Pancreas (tissue), 10 donors: ENCODE measurements around the gene CCDC77. TPM values are rescaled to one million over a fixed set of nuclear protein-coding genes. Genes with fewer than 3 reads are reported as not detected.
"Not testable (repeated sequence)": the region's sequence is repeated elsewhere in the genome, so short reads cannot be mapped to it uniquely, and the experiment has no call there.

Experiments
- ATAC-seq, 4 donors: fragments of 200-7000 bp; cut with Tn5 transposase; one replicate each; pipeline versions ENCODE4 v1.8.0 to v1.9.1; 2020; ENCODE audit warnings: mild to moderate bottlenecking in 4 of 4, moderate library complexity in 4 of 4
- DNase-seq, 6 donors: peaks; one replicate each; pipeline ENCODE4 v3.0.0-alpha.2; 2020
- FAIRE-seq: peaks from 2 replicates; lab custom pipeline; 2012; peaks lifted over from hg19 to GRCh38; lab: Jason Lieb, UNC
- H3K27ac ChIP-seq, 4 donors: fragments of 200-600 bp; sonication (generic); 1 replicate in 3 of 4; 2 replicates in 1 of 4; pipeline versions ENCODE4 v1.5.0 to v1.8.0; 2020
- H3K27me3 ChIP-seq, 4 donors: fragments of 200-600 bp; one replicate each; pipeline ENCODE4 v1.8.0; 2021
- H3K36me3 ChIP-seq, 3 donors: fragments of 200-600 bp; sonication (generic) in 1 of 3; one replicate each; pipeline versions ENCODE4 v1.5.0 to v1.8.0; 2020 to 2021
- H3K4me1 ChIP-seq, 3 donors: fragments of 200-600 bp; one replicate each; pipeline ENCODE4 v1.8.0; 2021
- H3K4me3 ChIP-seq, 4 donors: fragments of 200-600 bp; sonication (generic) in 2 of 4; one replicate each; pipeline versions ENCODE4 v1.5.0 to v1.8.0; 2020 to 2021
- H3K9me3 ChIP-seq, 4 donors: fragments of 200-600 bp; one replicate each; pipeline ENCODE4 v1.8.0; 2021
- CTCF ChIP-seq, 4 donors: fragments of 200-600 bp; sonication (generic) in 3 of 4; IDR thresholded peaks; one replicate each; pipeline versions ENCODE4 v1.5.0 to v1.8.0; 2021; ENCODE audit warnings: antibody characterized with exemption in 4 of 4
- WGBS, 2 donors: extraction: QIAGEN DNeasy Blood & Tissue Kit; methylation state at CpG; one replicate each; pipeline ENCODE4 v1.1.7; 2013; 5-methylcytosine and 5-hydroxymethylcytosine counted together
- intact Hi-C, 3 donors: fragments of 100-400 bp; cut with DNase I; formaldehyde crosslinking; loops; one replicate each; pipeline versions ENCODE4 v1.11.1 to v1.14.2; 2022
- polyA plus RNA-seq, 2 donors: library from polyadenylated mRNA; stranded (reverse); fragments of 200-250 nt; gene quantifications; one replicate each; pipeline ENCODE4 v1.2.3, GENCODE V29; 2013
- total RNA-seq, 6 donors: library from RNA; stranded (reverse); fragmentation: NEBNext Ultra II Directional in 4 of 6; extraction: Animal tissue kit (Norgen Biotek cat#: 25700) in 4 of 6; gene quantifications; one replicate each; pipeline versions ENCODE4 v1.2.1 to v1.2.4, GENCODE V29; 2021 to 2023
- donor health status: healthy with polysubstance abuse.
- donor health status: DM: no; HTN: no; CAD: no; lungs with moderate emphysema.
- donor health status: DM: no; HTN: no; CAD: no.
- donor health status: control.
- donor health status: control.
- donor health status: Bipolar disorder and iron deficiency.
- donor health status: DM: yes; HTN: yes; CAD: no.
- donor health status: DM: no; HTN: no; CAD: no.
- donor health status: DM: no; HTN: no; CAD: no.
- donor health status: DM: yes; HTN: yes; CAD: no.

The CCDC77 gene
- total and polyA plus RNA-seq, 8 donors, result 1.9 to 4.2 (median 2.8) TPM

- no peak overlapping the region for H3K27ac ChIP-seq
- no peaks in the 10 kb centered on the region for H3K9me3 ChIP-seq
- no peaks in the 10 kb centered on the region for H3K4me1 ChIP-seq
- H3K36me3 ChIP-seq, result peaks cover 0 to 47% (median 18%) of the 10 kb centered on the region in 3 donors
- FAIRE-seq, result no peak
- DNase-seq, result no peak
- no peak for ATAC-seq
- 75 to 90% methylated on average over 1 of the region's 1 CpG for WGBS, 2 donors
- TF ChIP-seq CTCF (IDR thresholded peaks at IDR 0.05), result no peak
- H3K27me3 ChIP-seq, result no peaks in the 10 kb centered on the region
- no peak overlapping the region for H3K4me3 ChIP-seq
- intact Hi-C loops, result no loop called here
These were observed 33.5 kb upstream of the CCDC77 start for GRCh38 chr12:367972-368371.

- DNase-seq, H3K4me3 ChIP-seq, FAIRE-seq, H3K27ac ChIP-seq, H3K4me1 ChIP-seq, H3K9me3 ChIP-seq, H3K27me3 ChIP-seq, intact Hi-C loops, ATAC-seq: not testable (repeated sequence)
- WGBS, 2 donors, result 95 to 97% methylated on average over 5 of the region's 5 CpGs
- H3K36me3 ChIP-seq, result peaks cover 0 to 28% (median 18%) of the 10 kb centered on the region in 3 donors
These were observed 30.5 kb upstream of the CCDC77 start for GRCh38 chr12:370739-371485.

GRCh38 chr12:386651-387050 lies 14.8 kb upstream of the CCDC77 start:
- Histone ChIP-seq H3K4me1 (peaks cover 6 to 27% (median 19%) of the 10 kb centered on the region in 3 donors), H3K27ac (no peak overlapping the region), H3K27me3 (no peaks in the 10 kb centered on the region), H3K36me3 (peaks cover 0 to 30% (median 7%) of the 10 kb centered on the region in 3 donors), H3K9me3 (no peaks in the 10 kb centered on the region), H3K4me3 (peak overlapping the region in 2 of 4 donors; percentile 70 to 90)
- no peak for TF ChIP-seq CTCF (IDR thresholded peaks at IDR 0.05)
- ATAC-seq (no peak), DNase-seq (no peak), FAIRE-seq (no peak)
- intact Hi-C loops, result no loop called here
- WGBS, 2 donors, result 56 to 61% methylated on average over 4 of the region's 4 CpGs

- Histone ChIP-seq H3K36me3 (peaks cover 0 to 16% (median 3%) of the 10 kb centered on the region in 3 donors), H3K9me3 (no peaks in the 10 kb centered on the region), H3K4me1 (peaks cover 6 to 27% (median 19%) of the 10 kb centered on the region in 3 donors), H3K4me3 (peak overlapping the region; percentile 60 to 90 (median 70)), H3K27ac (peak overlapping the region in 1 of 4 donors; percentile 92), H3K27me3 (no peaks in the 10 kb centered on the region)
- WGBS, 2 donors, result 1 to 2% methylated on average over 2 of the region's 2 CpGs
- DNase-seq, result no peak
- intact Hi-C loops, result no loop called here
- no peak for ATAC-seq
- no peak for TF ChIP-seq CTCF (IDR thresholded peaks at IDR 0.05)
- FAIRE-seq, result no peak
These were observed 13.4 kb upstream of the CCDC77 start for GRCh38 chr12:388012-388411.

GRCh38 chr12:388541-389141 lies 12.8 kb upstream of the CCDC77 start:
- no peak for TF ChIP-seq CTCF (IDR thresholded peaks at IDR 0.05)
- 0 to 1% methylated on average over 33 to 34 of the region's 35 CpGs for WGBS, 2 donors
- FAIRE-seq, result no peak

More at GRCh38 chr12:388541-389141, 12.8 kb upstream of the CCDC77 start:
- Histone ChIP-seq H3K27ac (peak overlapping the region; percentile 73 to 92 (median 86)), H3K36me3 (peaks cover 0 to 10% (median 0%) of the 10 kb centered on the region in 3 donors), H3K4me3 (peak overlapping the region; percentile 60 to 90 (median 70)), H3K4me1 (peaks cover 6 to 27% (median 19%) of the 10 kb centered on the region in 3 donors), H3K9me3 (no peaks in the 10 kb centered on the region), H3K27me3 (no peaks in the 10 kb centered on the region)
- DNase-seq (peak in 4 of 6 donors; percentile 31 to 62 (median 46)), ATAC-seq (peak; percentile 18 to 51 (median 42))
- intact Hi-C loops, result no loop called here
